ENCODE data around the gene ANTXR1.

DNA sequence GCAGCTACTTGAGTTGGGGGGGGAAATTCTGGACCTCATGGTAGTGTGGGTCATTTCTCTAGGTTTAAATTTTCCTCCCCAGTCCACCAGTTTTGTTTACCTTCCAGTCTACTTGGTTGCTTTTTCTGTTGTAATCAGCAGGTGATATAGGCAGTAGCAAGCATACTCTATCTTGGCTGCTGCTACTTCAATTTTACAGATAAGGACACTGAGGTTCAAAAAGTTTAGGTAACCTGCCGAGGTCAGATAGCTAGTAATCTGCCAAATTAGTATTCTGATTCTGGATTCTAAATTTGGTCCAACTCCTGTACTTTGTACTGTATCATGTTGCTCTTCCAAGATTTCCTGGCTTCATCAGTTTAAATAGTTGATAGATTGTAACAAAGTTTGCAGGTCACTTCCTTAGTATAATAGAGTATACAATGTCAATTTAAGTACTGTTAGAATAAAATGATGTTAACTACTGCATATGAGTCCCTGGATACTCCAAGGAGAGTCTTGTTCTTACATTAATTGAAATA, 34.7 kb downstream of the ANTXR1 start:
- TF ChIP-seq EZH2 (IDR thresholded peaks at IDR 0.05; ENCODE audit: low read length, missing control alignments), result no peak
- TF ChIP-seq, protein P1, sequence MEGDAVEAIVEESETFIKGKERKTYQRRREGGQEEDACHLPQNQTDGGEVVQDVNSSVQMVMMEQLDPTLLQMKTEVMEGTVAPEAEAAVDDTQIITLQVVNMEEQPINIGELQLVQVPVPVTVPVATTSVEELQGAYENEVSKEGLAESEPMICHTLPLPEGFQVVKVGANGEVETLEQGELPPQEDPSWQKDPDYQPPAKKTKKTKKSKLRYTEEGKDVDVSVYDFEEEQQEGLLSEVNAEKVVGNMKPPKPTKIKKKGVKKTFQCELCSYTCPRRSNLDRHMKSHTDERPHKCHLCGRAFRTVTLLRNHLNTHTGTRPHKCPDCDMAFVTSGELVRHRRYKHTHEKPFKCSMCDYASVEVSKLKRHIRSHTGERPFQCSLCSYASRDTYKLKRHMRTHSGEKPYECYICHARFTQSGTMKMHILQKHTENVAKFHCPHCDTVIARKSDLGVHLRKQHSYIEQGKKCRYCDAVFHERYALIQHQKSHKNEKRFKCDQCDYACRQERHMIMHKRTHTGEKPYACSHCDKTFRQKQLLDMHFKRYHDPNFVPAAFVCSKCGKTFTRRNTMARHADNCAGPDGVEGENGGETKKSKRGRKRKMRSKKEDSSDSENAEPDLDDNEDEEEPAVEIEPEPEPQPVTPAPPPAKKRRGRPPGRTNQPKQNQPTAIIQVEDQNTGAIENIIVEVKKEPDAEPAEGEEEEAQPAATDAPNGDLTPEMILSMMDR (conservative IDR thresholded peaks at IDR 0.05 in 1 of 2, IDR thresholded peaks at IDR 0.05 in 1 of 2; ENCODE audit: low read depth in 1 of 2, low read length in 2 of 2), result no peak
